ENCODE measurements around the gene LIPC.
A peak's percentile ranks its signal among the peaks of the same experiment; 100 is the strongest.

The LIPC gene

GRCh38 chr15:58404722-58405121, 27.1 kb upstream of the LIPC start:
- TF ChIP-seq CTCF (IDR thresholded peaks at IDR 0.05), result no peak
- no peak for DNase-seq (ENCODE audit: low spot score)
- no peak overlapping the region for H3K27ac ChIP-seq
- H3K4me3 ChIP-seq, result no peak overlapping the region

GRCh38 chr15:58405865-58406264, 25.9 kb upstream of the LIPC start:
- H3K27ac ChIP-seq, result no peak overlapping the region
- no peak for DNase-seq (ENCODE audit: low spot score)
- no peak overlapping the region for H3K4me3 ChIP-seq
- no peak for TF ChIP-seq CTCF (IDR thresholded peaks at IDR 0.05)

GRCh38 chr15:58406811-58407210, 25.0 kb upstream of the LIPC start:
- TF ChIP-seq CTCF (IDR thresholded peaks at IDR 0.05), result no peak
- Histone ChIP-seq H3K4me3 (no peak overlapping the region), H3K27ac (no peak overlapping the region)
- no peak for DNase-seq (ENCODE audit: low spot score)

- TF ChIP-seq CTCF (IDR thresholded peaks at IDR 0.05), result no peak
- no peak overlapping the region for H3K4me3 ChIP-seq
- H3K27ac ChIP-seq, result no peak overlapping the region
- DNase-seq (ENCODE audit: low spot score), result no peak
Observed at GRCh38 chr15:58407236-58407775, 24.5 kb upstream of the LIPC start.

- no peak for DNase-seq (ENCODE audit: low spot score)
- H3K4me3 ChIP-seq, result no peak overlapping the region
- TF ChIP-seq CTCF (IDR thresholded peaks at IDR 0.05), result no peak
- no peak overlapping the region for H3K27ac ChIP-seq
Observed at GRCh38 chr15:58407778-58408177, 24.0 kb upstream of the LIPC start.

- Histone ChIP-seq H3K27ac (no peak overlapping the region), H3K4me3 (peak overlapping the region; percentile 58)
Observed at GRCh38 chr15:58409861-58410260, 21.9 kb upstream of the LIPC start.

More at GRCh38 chr15:58409861-58410260, 21.9 kb upstream of the LIPC start:
- TF ChIP-seq CTCF (IDR thresholded peaks at IDR 0.05), result no peak
- DNase-seq (ENCODE audit: low spot score), result no peak
